ENCODE measurements around the gene RSPRY1. TPM values are rescaled to one million over a fixed set of nuclear protein-coding genes. Genes with fewer than 3 reads are reported as not detected.
A peak's percentile ranks its signal among the peaks of the same experiment; 100 is the strongest.
"Not testable (repeated sequence)": the region's sequence is repeated elsewhere in the genome, so short reads cannot be mapped to it uniquely, and the experiment has no call there.

The RSPRY1 gene
- total and polyA plus RNA-seq, 8 donors = 6.9 to 21.9 (median 18.7) TPM

DNA sequence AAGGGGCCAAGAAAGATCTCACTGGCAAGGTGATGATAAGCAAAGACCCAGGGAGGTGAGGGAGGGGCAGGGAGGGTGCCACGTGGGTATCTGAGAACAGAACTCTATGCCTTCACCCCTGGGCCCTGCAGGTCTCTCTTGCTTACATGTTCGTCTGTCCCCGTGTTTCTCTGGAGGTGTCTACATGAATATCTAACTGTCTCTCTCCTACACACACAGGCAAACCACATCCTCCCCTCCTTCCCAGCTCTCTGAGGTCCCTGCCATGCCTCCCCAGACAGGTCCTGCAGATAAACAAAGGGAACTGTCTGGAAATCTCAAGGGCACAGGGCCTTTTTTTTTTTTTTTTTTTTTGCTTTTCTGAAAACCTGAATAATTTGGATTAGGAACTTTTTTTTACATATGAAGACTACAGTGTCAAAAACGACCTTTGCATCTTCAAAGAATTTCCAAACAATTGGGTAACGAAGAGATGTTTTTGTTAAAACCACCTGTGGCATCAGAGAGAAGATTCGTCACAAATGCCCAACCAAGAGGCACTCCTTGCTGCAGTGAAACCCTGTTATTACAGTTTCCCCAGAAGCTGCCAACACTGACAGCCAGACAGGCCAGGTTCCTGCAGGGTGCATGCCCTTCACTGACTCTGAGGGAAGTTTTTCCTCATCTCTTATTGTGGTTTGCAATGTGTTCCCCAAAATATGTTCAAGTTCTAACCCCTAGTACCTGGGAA is 80.6 kb downstream of the RSPRY1 start:
- WGBS, 2 donors = 10 to 16% methylated on average over 6 of the region's 6 CpGs
- intact Hi-C loops (cut with DNase I) = no loop called here
- FAIRE-seq (no peak), ATAC-seq (peak; percentile 7 to 45 (median 34)), DNase-seq (peak in 3 of 6 donors; percentile 47 to 57 (median 50))
- H3K27ac ChIP-seq = peak overlapping the region; percentile 49 to 87 (median 78)
- no peaks in the 10 kb centered on the region for H3K9me3 ChIP-seq
- no peaks in the 10 kb centered on the region for H3K27me3 ChIP-seq
- H3K4me1 ChIP-seq = peaks cover 52 to 59% (median 56%) of the 10 kb centered on the region in 3 donors
- H3K36me3 ChIP-seq = no peaks in the 10 kb centered on the region
- TF ChIP-seq, protein P1, sequence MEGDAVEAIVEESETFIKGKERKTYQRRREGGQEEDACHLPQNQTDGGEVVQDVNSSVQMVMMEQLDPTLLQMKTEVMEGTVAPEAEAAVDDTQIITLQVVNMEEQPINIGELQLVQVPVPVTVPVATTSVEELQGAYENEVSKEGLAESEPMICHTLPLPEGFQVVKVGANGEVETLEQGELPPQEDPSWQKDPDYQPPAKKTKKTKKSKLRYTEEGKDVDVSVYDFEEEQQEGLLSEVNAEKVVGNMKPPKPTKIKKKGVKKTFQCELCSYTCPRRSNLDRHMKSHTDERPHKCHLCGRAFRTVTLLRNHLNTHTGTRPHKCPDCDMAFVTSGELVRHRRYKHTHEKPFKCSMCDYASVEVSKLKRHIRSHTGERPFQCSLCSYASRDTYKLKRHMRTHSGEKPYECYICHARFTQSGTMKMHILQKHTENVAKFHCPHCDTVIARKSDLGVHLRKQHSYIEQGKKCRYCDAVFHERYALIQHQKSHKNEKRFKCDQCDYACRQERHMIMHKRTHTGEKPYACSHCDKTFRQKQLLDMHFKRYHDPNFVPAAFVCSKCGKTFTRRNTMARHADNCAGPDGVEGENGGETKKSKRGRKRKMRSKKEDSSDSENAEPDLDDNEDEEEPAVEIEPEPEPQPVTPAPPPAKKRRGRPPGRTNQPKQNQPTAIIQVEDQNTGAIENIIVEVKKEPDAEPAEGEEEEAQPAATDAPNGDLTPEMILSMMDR (IDR thresholded peaks at IDR 0.05) = no peak
- no peak overlapping the region for H3K4me3 ChIP-seq

DNA sequence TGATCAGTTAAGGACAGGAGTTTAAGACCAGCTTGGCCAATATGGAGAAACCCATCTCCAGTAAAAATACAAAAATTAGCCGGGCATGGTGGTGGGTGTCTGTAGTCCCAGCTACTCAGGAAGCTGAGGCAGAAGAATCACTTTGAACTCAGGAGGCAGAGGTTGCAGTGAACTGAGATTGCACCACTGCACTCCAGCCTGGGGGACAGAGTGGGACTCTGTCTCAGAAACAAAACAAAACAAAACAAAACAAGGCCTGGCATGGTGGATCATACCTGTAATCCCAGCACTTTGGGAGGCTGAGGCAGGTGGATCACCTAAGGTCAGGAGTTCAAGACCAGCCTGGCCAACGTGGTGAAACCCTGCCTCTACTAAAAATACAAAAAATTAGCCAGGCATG is 81.2 kb downstream of the RSPRY1 start:
- ATAC-seq; FAIRE-seq; H3K36me3 ChIP-seq; DNase-seq; H3K4me3 ChIP-seq; H3K9me3 ChIP-seq; intact Hi-C loops (cut with DNase I); H3K27me3 ChIP-seq: not testable (repeated sequence)
- Histone ChIP-seq H3K4me1 (peaks cover 52 to 59% (median 56%) of the 10 kb centered on the region in 3 donors), H3K27ac (peak overlapping the region; percentile 49 to 87 (median 78))
- 48 to 63% methylated on average over 2 of the region's 2 CpGs for WGBS, 2 donors

DNA sequence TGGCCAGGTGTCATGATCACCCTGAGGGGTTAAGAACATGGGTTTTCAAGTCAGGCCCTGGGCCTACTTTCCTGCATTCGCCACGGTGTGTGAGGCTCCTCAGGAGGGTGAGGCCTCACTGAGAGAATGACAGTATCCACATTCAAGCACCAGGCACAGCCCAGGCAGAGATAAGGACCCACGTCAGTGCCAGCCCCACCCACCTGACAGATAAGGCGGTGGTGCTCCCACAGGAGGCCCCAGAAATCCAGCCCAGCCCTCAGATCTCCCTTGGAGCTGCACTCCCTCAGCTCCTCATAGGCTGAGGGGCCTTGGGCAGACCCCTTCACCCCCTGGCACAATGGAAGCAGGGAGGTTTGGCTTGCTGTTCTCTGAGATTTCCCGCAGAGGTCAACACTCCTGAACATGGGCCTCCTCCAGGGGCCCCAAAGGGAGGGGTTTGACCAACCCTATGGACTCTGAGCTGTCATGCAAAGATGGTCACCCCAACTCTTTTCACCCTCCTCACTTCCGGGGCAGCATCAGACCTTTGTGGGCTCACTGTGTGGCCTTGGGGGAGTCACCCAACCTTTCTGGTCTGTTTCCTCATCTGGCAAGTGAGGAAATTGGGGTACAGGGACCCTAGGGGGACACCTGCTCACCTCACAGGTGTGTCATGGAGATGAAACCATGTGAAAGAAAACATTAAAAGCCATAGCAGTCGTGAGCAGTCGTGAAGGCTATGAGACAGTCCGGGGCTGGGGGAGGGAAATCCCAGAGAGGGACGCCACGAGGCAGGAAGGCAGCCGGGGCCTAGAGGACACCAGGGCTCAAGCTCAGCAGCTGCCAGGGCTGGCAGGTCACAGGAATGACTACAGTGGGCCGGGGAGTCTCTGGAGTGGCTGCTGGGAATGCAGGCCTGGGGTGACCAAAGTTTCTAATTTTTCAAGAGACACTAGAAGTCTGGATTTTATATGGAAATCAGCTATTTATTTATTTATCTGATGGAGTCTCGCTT is 83.0 kb downstream of the RSPRY1 start:
- ATAC-seq (peak; percentile 18 to 56 (median 44)), DNase-seq (peak; percentile 46 to 85 (median 70)), FAIRE-seq (no peak)
- Histone ChIP-seq H3K27ac (peak overlapping the region; percentile 33 to 87 (median 57)), H3K4me3 (no peak overlapping the region), H3K9me3 (no peaks in the 10 kb centered on the region), H3K27me3 (no peaks in the 10 kb centered on the region), H3K36me3 (no peaks in the 10 kb centered on the region), H3K4me1 (peaks cover 43 to 57% (median 44%) of the 10 kb centered on the region in 3 donors)
- TF ChIP-seq, protein P1 (IDR thresholded peaks at IDR 0.05) = no peak
- WGBS, 2 donors = 32 to 41% methylated on average over 14 of the region's 14 CpGs
- intact Hi-C loops (cut with DNase I) = no loop called here

DNA sequence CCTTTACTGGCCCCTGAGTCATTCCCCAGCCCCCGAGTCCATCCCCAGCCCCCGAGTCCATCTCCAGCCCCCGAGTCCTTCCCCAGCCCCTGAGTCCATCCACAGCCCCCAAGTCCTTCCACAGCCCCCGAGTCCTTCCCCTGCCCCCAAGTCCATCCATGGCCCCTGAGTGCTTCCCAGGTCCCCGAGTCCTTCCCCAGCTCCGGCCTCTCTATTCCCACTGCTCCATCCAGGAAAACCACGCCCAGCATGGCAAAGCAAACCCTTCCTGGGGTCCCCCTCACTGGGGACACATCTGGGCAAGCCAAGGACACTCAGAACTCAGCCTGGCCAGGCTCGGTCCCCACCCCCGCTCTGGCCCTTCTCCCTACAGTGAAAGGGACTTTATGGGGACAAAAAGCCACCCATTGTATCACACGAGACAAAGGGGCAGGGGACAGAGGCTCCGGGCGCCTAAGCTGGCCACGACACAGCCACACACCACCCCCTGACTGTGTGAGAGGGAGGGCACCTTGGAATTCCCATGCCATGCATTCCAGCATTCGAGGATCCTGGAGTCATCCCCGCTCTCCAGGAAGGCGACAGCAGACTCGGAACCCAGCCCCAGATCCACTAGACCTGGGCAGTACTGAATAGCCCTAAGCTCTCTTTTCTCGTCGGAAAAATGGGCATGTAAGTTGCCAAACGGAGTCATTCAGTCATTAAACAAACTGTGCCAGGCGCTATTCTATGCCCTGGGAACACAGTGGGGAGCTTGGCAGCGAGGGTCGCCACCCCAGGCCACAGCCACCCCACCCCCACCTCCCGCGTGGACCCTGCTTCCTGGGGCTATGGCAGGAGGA is 84.3 kb downstream of the RSPRY1 start:
- 86 to 90% methylated on average over 25 of the region's 25 CpGs for WGBS, 2 donors
- TF ChIP-seq, protein P1 (IDR thresholded peaks at IDR 0.05) = no peak
- DNase-seq (peak in 1 of 6 donors; percentile 32), FAIRE-seq (no peak), ATAC-seq (no peak)
- intact Hi-C loops (cut with DNase I) = no loop called here
- no peaks in the 10 kb centered on the region for H3K9me3 ChIP-seq
- H3K4me3 ChIP-seq = no peak overlapping the region
- peaks cover 34 to 47% (median 34%) of the 10 kb centered on the region in 3 donors for H3K4me1 ChIP-seq
- H3K36me3 ChIP-seq = no peaks in the 10 kb centered on the region
- H3K27ac ChIP-seq = no peak overlapping the region
- H3K27me3 ChIP-seq = no peaks in the 10 kb centered on the region

DNA sequence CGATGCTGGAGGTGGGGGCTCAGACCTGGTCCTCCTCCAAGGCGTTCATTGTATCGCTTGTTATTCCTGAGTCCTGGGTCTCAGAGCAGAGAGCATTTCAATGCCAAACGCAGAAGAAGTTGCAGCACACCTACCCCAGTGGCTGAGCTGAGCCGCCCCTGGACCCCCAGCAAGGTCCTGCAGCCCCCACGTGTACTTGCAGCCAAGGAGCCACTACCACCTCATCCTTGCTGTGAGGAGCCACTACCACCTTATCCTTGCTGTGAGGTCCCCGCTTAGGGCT is 84.9 kb downstream of the RSPRY1 start:
- no peaks in the 10 kb centered on the region for H3K27me3 ChIP-seq
- DNase-seq (peak in 1 of 6 donors; percentile 28), FAIRE-seq (no peak)

More for the DNA sequence above, 84.9 kb downstream of the RSPRY1 start:
- ATAC-seq = no peak
- TF ChIP-seq, protein P1 (IDR thresholded peaks at IDR 0.05) = no peak
- H3K9me3 ChIP-seq = no peaks in the 10 kb centered on the region
- no peak overlapping the region for H3K4me3 ChIP-seq
- peaks cover 29 to 41% (median 29%) of the 10 kb centered on the region in 3 donors for H3K4me1 ChIP-seq
- H3K27ac ChIP-seq = no peak overlapping the region
- 93 to 97% methylated on average over 7 of the region's 7 CpGs for WGBS, 2 donors
- H3K36me3 ChIP-seq = no peaks in the 10 kb centered on the region
- intact Hi-C loops (cut with DNase I) = no loop called here

Data from pancreas (tissue), 10 donors.